H1 (cell line): ENCODE data around the gene RAD51B. TPM values are rescaled to one million over a fixed set of nuclear protein-coding genes. Genes with fewer than 3 reads are reported as not detected.

Experiments
- CHD2 ChIP-seq: IDR thresholded peaks from 2 replicates; pipeline ENCODE4 v1.6.1; 2012; ENCODE audit warnings: low read length, improper control_type of control experiment
- CREB1 ChIP-seq: IDR thresholded peaks from 2 replicates; pipeline ENCODE4 v1.6.1; 2012; ENCODE audit warnings: inconsistent platforms
- polyA plus RNA-seq, 7 experiments: library from polyadenylated mRNA; depleted of rRNA in 3 of 7; stranded (reverse) in 5 of 7; unstranded in 2 of 7; fragments of >200 nt in 5 of 7; fragments of 200-250 nt in 2 of 7; gene quantifications; 1 replicate in 5 of 7; 2 replicates in 1 of 7; 4 replicates in 1 of 7; pipeline versions ENCODE4 v1.2.1 to v1.2.3, GENCODE V29; 2011 to 2013; ENCODE audit warnings: missing spikeins in 2 of 7, mixed read lengths in 2 of 7
- total RNA-seq: library from RNA; stranded (reverse); fragmentation: NEBNext Ultra II Directional; extraction: Animal tissue kit (Norgen Biotek cat#: 25700); gene quantifications from 2 replicates; pipeline ENCODE4 v1.2.1, GENCODE V29; 2021

The RAD51B gene
- total and polyA plus RNA-seq, 2 of the 8 experiments (the other 6 are each of a cell fraction or from before 2014, with no cell fraction given): 3.9 to 14.9 TPM

DNA sequence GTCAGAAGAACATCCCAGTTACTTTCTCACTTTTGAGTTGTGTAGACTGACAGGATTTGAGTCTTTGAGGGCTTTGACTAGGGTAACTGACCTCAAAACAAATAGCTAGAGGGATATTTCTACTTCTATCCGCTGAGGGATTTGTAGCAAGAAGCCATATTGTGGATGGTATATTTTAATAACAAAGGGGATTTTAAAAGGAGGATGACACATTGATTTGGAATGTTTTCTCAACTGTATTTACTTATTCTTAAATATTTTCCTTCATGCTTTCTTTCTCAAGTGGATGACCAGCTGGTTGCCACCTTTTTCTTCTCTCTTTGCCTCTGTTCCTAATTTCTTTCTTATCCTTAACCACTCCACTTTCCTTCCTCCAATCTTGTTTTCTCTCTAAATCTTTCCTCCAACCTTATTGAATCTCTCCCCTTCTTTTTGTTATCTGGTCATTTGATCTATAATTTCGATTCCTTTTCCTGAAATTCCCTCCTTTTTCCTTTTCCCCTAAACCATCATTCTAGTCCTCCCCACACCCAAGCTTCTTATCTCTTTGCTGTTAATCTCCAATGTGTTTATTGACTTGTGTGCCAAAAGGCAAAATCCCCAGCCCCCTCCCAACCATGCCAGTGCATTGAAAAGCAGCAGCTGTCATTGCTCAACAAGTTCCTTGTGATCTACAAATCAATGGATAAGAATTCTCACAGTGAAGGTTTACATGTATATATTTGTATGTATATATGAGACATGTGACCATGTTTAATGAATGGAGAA, 411.6 kb downstream of the RAD51B start (continued):
- TF ChIP-seq CHD2: no peak
- no peak for TF ChIP-seq CREB1
